Gastroesophageal sphincter (tissue), 3 donors: ENCODE data around the gene PLEKHN1.

ENCODE experiments used
- CTCF ChIP-seq, 4 experiments: fragments of 200-600 bp in 2 of 4; fragments of 450-650 bp in 2 of 4; sonication (generic) in 1 of 4; IDR thresholded peaks; one replicate each; pipeline ENCODE4 v1.5.1; 2017 to 2019; ENCODE audit warnings: antibody characterized with exemption in 4 of 4, mild to moderate bottlenecking in 2 of 4, moderate library complexity in 2 of 4
- EP300 ChIP-seq: sonication (generic); formaldehyde crosslinking; IDR thresholded peaks from one replicate; pipeline ENCODE4 v1.6.1; 2017; ENCODE audit warnings: antibody characterized with exemption, mild to moderate bottlenecking
- POLR2A ChIP-seq, 2 donors: fragments of 450-650 bp; IDR thresholded peaks; one replicate each; pipeline ENCODE4 v1.6.1; 2017; ENCODE audit warnings: antibody characterized with exemption in 2 of 2, mild to moderate bottlenecking in 2 of 2, moderate library complexity in 1 of 2
- POLR2AphosphoS5 ChIP-seq: sonication (generic); formaldehyde crosslinking; IDR thresholded peaks from one replicate; pipeline ENCODE4 v1.6.1; 2017; ENCODE audit warnings: antibody characterized with exemption

- no peak for TF ChIP-seq EP300
- no peak for TF ChIP-seq CTCF (IDR thresholded peaks at IDR 0.05)
- TF ChIP-seq POLR2AphosphoS5 = no peak
- TF ChIP-seq POLR2A (IDR thresholded peaks at IDR 0.05) = no peak
Observed at GRCh38 chr1:1004780-1005697, 38.8 kb downstream of the PLEKHN1 start.
